Measurements from ENCODE around the gene FBXW7. TPM values are rescaled to one million over a fixed set of nuclear protein-coding genes. Genes with fewer than 3 reads are reported as not detected.

Gene FBXW7
- total RNA-seq, 4 donors from 2014 or later, result 63.1 to 97.6 (median 70.7) TPM

DNA sequence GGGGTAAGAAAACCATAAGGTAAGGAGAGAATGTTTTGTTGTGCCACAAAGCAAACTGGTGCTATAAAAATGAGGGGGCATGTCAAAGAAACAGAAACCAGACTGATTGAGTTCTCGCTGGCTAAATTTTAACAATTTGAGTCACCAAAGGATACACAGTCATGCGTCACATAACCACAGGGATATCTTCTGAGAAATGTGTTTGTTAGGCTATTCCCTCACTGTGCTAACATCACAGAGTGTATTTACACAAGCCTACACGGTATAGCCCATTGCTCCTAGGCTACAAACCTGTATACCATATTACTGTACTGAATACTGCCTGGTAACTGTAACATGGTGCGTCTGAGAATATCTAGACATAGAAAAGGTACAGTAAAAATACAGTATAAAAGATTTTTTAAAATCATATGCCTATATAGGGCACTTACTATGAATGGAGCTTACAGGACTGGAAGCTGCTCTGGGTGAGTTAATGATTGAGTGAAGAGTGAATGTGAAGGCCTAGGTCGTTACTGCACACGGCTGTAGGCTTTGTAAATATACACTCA is 50.1 kb downstream of the FBXW7 start:
- H3K36me3 ChIP-seq, result no peaks in the 10 kb centered on the region
- 82% methylated on average over 6 of the region's 6 CpGs for WGBS
- no peak overlapping the region for H3K4me3 ChIP-seq
- H3K4me1 ChIP-seq, result peaks cover 0 to 16% (median 10%) of the 10 kb centered on the region in 4 donors
- H3K27ac ChIP-seq (replicated peaks in 1 of 4), result no peak overlapping the region
- DNase-seq (ENCODE audit: extremely low spot score), result no peak
- H3K9me3 ChIP-seq, result no peaks in the 10 kb centered on the region
- TF ChIP-seq EP300 (IDR thresholded peaks at IDR 0.05) (no peak), POLR2A (IDR thresholded peaks at IDR 0.05; ENCODE audit: low read depth) (no peak), POLR2AphosphoS5 (IDR thresholded peaks at IDR 0.05) (no peak)
- TF ChIP-seq, protein P1, sequence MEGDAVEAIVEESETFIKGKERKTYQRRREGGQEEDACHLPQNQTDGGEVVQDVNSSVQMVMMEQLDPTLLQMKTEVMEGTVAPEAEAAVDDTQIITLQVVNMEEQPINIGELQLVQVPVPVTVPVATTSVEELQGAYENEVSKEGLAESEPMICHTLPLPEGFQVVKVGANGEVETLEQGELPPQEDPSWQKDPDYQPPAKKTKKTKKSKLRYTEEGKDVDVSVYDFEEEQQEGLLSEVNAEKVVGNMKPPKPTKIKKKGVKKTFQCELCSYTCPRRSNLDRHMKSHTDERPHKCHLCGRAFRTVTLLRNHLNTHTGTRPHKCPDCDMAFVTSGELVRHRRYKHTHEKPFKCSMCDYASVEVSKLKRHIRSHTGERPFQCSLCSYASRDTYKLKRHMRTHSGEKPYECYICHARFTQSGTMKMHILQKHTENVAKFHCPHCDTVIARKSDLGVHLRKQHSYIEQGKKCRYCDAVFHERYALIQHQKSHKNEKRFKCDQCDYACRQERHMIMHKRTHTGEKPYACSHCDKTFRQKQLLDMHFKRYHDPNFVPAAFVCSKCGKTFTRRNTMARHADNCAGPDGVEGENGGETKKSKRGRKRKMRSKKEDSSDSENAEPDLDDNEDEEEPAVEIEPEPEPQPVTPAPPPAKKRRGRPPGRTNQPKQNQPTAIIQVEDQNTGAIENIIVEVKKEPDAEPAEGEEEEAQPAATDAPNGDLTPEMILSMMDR (IDR thresholded peaks at IDR 0.05), result no peak
- intact Hi-C loops (cut with DNase I), result no loop called here
- no peaks in the 10 kb centered on the region for H3K27me3 ChIP-seq

GRCh38 chr4:152482211-152482610 is 53.7 kb downstream of the FBXW7 start:
- Histone ChIP-seq H3K4me1 (peaks cover 10 to 32% (median 21%) of the 10 kb centered on the region in 4 donors), H3K4me3 (no peak overlapping the region), H3K27me3 (no peaks in the 10 kb centered on the region), H3K9me3 (no peaks in the 10 kb centered on the region), H3K36me3 (no peaks in the 10 kb centered on the region), H3K27ac (replicated peaks in 1 of 4) (no peak overlapping the region)
- no peak for DNase-seq (ENCODE audit: extremely low spot score)
- intact Hi-C loops (cut with DNase I), result no loop called here
- WGBS, result 96% methylated on average over 2 of the region's 2 CpGs
- no peak for TF ChIP-seq EP300 (IDR thresholded peaks at IDR 0.05)
- TF ChIP-seq, protein P1 (IDR thresholded peaks at IDR 0.05), result no peak
- no peak for TF ChIP-seq POLR2AphosphoS5 (IDR thresholded peaks at IDR 0.05)
- TF ChIP-seq POLR2A (IDR thresholded peaks at IDR 0.05; ENCODE audit: low read depth), result no peak

- Histone ChIP-seq H3K27ac (replicated peaks in 1 of 4) (no peak overlapping the region), H3K9me3 (no peaks in the 10 kb centered on the region), H3K36me3 (no peaks in the 10 kb centered on the region), H3K4me3 (no peak overlapping the region), H3K27me3 (no peaks in the 10 kb centered on the region), H3K4me1 (peaks cover 10 to 21% (median 13%) of the 10 kb centered on the region in 4 donors)
- intact Hi-C loops (cut with DNase I), result no loop called here
- TF ChIP-seq POLR2A (IDR thresholded peaks at IDR 0.05; ENCODE audit: low read depth) (no peak), EP300 (IDR thresholded peaks at IDR 0.05) (no peak), POLR2AphosphoS5 (IDR thresholded peaks at IDR 0.05) (no peak)
- TF ChIP-seq, protein P1 (IDR thresholded peaks at IDR 0.05), result no peak
- DNase-seq (ENCODE audit: extremely low spot score), result no peak
- WGBS, result 96% methylated on average over 2 of the region's 2 CpGs
Observed at GRCh38 chr4:152480901-152481300, 55.0 kb downstream of the FBXW7 start.

GRCh38 chr4:152480326-152480725 is 55.6 kb downstream of the FBXW7 start:
- DNase-seq (ENCODE audit: extremely low spot score), result no peak
- TF ChIP-seq, protein P1 (IDR thresholded peaks at IDR 0.05), result no peak
- TF ChIP-seq EP300 (IDR thresholded peaks at IDR 0.05) (no peak), POLR2AphosphoS5 (IDR thresholded peaks at IDR 0.05) (no peak), POLR2A (IDR thresholded peaks at IDR 0.05; ENCODE audit: low read depth) (no peak)
- Histone ChIP-seq H3K4me1 (peaks cover 10 to 15% (median 13%) of the 10 kb centered on the region in 4 donors), H3K27ac (replicated peaks in 1 of 4) (no peak overlapping the region), H3K27me3 (no peaks in the 10 kb centered on the region), H3K9me3 (no peaks in the 10 kb centered on the region), H3K36me3 (no peaks in the 10 kb centered on the region), H3K4me3 (no peak overlapping the region)
- intact Hi-C loops (cut with DNase I), result no loop called here
